ENCODE measurements around the gene HNRNPR.
"Not testable (repeated sequence)": the region's sequence is repeated elsewhere in the genome, so short reads cannot be mapped to it uniquely, and the experiment has no call there.

HNRNPR gene

DNA sequence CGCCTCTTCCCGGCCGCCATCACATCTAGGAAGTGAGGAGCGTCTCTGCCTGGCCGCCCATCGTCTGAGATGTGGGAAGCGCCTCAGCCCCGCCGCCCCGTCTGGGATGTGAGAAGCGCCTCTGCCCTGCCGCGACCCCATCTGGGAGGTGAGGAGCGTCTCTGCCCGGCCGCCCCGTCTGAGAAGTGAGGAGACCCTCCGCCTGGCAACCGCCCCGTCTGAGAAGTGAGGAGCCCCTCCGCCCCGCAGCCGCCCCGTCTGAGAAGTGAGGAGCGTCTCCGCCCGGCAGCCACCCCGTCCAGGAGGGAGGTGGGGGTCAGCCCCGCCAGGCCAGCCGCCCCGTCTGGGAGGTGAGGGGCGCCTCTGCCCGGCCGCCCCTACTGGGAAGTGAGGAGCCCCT lies 86.7 kb downstream of the HNRNPR start:
- not testable (repeated sequence) for DNase-seq (ENCODE audit: low read depth in 2 of 3, low spot score in 1 of 3)

All from stimulated activated CD4-positive, alpha-beta T cell treated with anti-CD3 and anti-CD28 coated beads, Interleukin-12 subunit alpha, Interleukin-12 subunit beta, amount 100 ng/mL, for 48 hours (primary cell).